ENCODE measurements around the gene LAMA2.

- no peak for TF ChIP-seq EZH2 (IDR thresholded peaks at IDR 0.05; ENCODE audit: insufficient read depth, low read length)
- TF ChIP-seq, protein P1, sequence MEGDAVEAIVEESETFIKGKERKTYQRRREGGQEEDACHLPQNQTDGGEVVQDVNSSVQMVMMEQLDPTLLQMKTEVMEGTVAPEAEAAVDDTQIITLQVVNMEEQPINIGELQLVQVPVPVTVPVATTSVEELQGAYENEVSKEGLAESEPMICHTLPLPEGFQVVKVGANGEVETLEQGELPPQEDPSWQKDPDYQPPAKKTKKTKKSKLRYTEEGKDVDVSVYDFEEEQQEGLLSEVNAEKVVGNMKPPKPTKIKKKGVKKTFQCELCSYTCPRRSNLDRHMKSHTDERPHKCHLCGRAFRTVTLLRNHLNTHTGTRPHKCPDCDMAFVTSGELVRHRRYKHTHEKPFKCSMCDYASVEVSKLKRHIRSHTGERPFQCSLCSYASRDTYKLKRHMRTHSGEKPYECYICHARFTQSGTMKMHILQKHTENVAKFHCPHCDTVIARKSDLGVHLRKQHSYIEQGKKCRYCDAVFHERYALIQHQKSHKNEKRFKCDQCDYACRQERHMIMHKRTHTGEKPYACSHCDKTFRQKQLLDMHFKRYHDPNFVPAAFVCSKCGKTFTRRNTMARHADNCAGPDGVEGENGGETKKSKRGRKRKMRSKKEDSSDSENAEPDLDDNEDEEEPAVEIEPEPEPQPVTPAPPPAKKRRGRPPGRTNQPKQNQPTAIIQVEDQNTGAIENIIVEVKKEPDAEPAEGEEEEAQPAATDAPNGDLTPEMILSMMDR (IDR thresholded peaks at IDR 0.05; ENCODE audit: insufficient read depth, low read depth, low read length) = no peak
Measured at GRCh38 chr6:129084406-129084805, 201.5 kb downstream of the LAMA2 start.
